ENCODE results near the gene ELOF1.

DNA sequence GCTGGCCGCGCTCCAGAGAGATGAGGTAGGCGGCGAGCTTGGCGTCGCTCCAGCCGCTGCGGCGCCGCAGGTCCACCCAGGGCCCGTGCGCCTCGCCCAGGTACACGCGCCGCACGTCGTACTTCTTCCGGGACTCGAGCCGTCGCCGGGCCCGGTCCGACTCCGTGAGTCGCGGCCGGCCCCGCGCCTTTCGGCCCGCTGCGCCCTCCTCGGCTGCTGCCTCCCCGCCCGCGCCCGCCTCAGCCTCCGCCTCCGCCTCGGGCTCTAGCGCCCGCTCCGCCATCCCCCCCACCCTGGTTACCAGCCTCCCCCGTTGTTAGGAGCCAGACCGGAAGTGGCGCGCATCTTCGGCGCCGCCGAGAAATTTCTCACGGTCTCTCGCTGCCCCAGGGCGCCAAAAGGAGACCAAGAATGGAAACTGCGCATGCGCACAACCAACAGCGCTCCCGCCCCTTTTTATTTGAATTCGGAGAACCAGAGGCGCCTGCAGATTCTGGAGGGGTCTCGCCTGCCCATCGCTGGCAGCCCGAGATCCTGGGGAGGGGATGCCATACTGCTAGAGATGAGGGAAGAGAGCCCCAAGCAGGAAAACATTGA lies 53.4 kb downstream of the ELOF1 start, which contains the start of gene ZNF653:
- TF ChIP-seq CREB5 (CRISPR knock-in tag; IDR thresholded peaks at IDR 0.05; ENCODE audit: low read depth) = no peak
- TF ChIP-seq, protein P1, sequence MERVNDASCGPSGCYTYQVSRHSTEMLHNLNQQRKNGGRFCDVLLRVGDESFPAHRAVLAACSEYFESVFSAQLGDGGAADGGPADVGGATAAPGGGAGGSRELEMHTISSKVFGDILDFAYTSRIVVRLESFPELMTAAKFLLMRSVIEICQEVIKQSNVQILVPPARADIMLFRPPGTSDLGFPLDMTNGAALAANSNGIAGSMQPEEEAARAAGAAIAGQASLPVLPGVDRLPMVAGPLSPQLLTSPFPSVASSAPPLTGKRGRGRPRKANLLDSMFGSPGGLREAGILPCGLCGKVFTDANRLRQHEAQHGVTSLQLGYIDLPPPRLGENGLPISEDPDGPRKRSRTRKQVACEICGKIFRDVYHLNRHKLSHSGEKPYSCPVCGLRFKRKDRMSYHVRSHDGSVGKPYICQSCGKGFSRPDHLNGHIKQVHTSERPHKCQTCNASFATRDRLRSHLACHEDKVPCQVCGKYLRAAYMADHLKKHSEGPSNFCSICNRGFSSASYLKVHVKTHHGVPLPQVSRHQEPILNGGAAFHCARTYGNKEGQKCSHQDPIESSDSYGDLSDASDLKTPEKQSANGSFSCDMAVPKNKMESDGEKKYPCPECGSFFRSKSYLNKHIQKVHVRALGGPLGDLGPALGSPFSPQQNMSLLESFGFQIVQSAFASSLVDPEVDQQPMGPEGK (CRISPR knock-in tag; IDR thresholded peaks at IDR 0.05; ENCODE audit: borderline replicate concordance) = no peak
- no peak for TF ChIP-seq CSDC2 (CRISPR knock-in tag; IDR thresholded peaks at IDR 0.05)
- no peak for TF ChIP-seq ZNF565 (CRISPR knock-in tag; conservative IDR thresholded peaks at IDR 0.05; ENCODE audit: low read depth)
- TF ChIP-seq BACH2 (CRISPR knock-in tag; IDR thresholded peaks at IDR 0.05; ENCODE audit: borderline replicate concordance) = no peak
- TF ChIP-seq ZNF70 (CRISPR knock-in tag; IDR thresholded peaks at IDR 0.05) = no peak

Data from SK-N-SH treated with all-trans-retinoic acid at 6 μM for 48 hours (cell line).